GM21526 (cell line): ENCODE measurements around the gene YBX2.
A peak's percentile ranks its signal among the peaks of the same experiment; 100 is the strongest.

ENCODE experiments used
- ATAC-seq: cut with Tn5 transposase; IDR thresholded peaks from one replicate; pipeline ENCODE4 v1.9.1; 2021; ENCODE audit warnings: moderate library complexity; ENCODE audit not compliant: unreplicated experiment, low FRiP score

YBX2 gene

DNA sequence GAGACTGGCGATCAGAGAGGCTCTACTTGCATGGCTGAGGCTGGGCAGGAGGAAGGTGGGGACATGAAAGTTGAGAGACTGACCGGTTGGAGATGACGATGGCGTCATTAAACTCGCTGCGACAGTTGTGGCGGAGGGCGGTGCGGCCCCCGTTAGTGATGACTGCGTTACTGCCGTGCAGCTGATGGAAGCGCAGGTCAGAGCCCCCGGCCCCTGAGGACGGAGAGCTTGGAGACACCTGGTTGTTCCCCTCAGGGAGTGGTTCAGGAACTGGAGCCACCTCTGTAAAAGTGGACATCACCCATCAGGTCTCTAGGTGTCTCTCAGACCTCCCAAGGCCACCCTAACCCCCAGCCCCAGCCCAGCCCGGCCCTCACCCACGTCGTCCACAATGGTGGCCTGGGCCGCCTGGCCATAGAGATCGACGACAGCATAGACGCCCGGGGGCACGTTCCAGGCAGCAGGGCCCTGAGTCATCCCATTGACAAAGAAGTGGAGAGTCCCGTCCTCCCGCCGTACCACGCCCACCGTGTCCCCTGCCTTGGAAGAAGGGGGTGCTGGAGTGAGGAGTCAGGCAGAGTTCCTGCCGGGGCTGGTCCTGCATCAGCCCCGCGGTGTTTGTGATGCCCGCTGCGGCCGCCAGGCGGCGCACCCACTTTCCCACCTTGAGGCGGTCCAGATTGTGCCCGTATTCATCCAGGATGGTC is 29.4 kb upstream of the YBX2 start:
- no peak for ATAC-seq

DNA sequence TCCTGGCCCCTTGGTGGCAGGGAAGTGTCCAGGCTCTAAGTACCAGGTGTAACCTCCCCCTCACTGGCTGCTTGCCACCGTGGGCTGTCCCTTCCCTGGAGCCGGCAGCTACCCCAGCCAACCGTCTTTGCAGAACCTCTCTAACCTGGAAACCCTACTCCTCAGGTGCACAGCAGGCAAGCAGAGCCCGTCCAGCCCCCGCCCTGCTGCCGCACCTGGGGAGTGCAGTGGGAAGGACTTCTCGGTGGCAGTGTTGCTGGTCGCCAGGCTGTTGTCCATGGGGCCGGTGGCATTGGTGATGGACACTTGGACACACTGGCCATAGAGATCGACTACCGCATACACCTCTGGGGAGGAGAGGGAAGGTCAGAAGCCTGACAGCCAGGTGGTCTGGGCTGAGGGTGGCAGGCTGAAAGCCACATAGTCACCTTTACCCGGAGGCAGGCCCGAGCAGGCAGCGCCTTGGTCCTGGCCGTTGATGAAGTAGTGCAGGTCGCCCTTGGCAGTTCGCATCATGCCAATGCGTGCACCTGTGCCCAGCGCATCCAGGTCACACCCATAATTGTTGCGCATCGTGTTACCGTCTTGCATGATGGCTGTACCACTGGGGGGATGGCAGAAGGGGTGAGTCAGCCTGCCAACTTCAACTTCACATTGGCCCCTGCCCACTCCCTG is 28.2 kb upstream of the YBX2 start:
- ATAC-seq = no peak

DNA sequence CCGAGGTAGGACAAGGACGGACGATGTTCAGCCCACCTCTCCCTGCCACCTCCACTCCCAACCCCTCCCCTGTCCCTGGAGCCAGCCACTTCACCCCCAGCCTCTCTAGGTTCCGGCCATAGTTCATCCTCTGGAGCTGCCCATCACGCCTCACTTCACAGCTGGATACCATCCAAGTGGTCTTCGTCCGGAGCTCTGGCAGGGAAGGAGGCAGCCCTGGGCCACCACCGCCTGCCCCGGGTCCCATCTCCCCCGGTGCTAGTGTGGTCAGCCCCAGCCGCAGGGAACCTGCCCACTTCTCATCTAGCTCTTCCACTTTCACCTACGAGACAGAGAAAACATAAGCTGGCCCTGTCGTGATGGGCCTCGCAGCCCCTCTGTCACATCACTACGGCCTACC is 27.0 kb upstream of the YBX2 start:
- ATAC-seq = no peak

DNA sequence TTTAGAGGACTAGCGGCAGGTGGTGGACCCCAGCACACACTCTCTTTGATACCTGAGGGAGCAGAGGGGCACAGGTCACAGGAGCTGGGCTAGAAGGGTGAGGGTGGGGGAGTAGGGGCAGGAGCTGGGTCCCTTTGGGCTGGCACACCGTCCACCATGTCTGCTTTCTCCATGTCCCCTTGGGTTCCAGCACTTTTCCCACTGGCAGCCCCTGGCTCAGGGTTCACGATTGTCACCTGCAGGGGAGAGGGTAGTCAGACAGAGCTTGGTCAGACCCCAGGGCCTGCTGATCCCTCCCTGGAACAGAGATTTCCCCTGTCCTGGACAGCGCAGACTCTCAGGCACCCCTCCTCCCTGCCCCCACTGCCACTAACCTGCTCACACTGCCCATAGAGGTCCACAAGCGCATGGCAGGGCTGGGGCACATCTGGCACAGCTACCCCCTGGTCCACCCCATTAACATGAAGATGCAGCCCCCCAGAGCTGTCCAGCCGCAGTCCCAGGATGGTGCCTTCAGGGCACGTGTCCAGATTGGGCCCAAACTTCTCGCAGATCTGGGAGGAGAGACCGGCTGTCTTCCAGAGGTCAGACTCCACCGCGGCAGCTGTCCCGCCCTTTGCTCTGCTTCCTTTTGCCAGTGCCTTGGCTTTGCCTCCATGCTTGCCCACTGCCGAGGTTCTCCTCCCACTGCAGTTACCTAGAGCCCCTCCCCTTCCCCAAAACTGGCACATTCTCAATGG is 23.9 kb upstream of the YBX2 start:
- ATAC-seq = no peak

DNA sequence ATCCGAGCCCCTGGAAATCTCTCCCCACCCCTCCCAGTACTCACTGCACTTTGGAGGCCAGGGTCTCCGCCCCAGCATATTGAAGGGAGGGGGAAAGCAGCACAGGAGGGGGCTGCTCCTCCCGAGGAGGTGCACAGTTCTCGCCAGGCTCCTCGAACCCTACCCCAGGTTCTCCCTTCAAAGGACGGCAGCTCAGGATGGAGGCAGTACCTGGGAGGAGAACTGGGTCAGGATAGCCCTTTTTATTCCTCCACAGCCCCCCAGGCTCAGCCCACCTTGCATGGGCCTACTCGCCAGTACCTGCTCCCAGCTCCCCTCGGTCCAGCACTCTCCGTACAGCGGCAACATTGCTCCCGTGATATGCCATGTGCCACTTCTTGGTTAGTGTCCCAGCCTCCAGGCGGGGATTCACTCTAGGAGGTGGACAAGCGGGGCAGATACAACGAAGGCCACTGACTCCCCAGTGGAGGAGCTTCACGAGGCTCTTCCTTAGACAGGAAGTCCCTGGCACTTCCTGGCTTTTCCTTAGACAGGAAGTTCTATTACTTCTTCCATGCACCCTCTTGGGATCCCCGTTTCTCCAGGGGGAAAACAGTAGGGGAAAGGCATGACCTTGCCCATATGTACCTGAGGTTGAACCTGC is 22.8 kb upstream of the YBX2 start:
- no peak for ATAC-seq

DNA sequence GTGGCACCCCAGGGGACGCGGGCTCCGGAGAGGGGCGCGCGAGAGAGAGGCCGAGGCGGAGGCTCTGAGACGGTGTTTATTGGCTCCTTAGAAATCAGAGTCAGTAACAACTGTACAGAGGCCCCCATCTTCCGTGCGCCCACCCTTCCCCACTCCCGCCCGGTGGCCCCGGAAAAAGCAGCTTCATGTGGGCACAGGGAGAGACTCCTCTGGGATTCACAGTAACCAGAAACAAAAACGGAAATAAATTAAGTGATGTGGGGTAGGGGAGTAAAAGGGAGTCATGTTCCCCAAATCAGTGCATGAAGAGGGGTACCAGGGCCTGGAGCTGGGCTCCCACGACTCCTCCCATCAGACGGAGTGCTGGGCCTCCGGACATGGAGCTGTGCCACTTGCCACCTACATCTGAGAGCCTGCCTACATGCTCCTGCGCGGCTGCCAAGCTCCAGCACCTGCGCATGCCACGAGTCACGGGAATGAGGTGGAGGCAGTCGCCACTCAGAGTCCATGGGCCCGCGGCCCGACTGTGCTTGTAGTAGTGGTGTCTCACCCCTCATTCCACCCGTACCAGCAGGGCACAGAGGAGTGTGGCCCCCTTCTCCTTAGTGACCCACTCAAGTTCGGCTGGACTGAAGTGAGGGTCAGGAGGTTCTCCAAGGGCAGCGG is 21.3 kb upstream of the YBX2 start:
- no peak for ATAC-seq

DNA sequence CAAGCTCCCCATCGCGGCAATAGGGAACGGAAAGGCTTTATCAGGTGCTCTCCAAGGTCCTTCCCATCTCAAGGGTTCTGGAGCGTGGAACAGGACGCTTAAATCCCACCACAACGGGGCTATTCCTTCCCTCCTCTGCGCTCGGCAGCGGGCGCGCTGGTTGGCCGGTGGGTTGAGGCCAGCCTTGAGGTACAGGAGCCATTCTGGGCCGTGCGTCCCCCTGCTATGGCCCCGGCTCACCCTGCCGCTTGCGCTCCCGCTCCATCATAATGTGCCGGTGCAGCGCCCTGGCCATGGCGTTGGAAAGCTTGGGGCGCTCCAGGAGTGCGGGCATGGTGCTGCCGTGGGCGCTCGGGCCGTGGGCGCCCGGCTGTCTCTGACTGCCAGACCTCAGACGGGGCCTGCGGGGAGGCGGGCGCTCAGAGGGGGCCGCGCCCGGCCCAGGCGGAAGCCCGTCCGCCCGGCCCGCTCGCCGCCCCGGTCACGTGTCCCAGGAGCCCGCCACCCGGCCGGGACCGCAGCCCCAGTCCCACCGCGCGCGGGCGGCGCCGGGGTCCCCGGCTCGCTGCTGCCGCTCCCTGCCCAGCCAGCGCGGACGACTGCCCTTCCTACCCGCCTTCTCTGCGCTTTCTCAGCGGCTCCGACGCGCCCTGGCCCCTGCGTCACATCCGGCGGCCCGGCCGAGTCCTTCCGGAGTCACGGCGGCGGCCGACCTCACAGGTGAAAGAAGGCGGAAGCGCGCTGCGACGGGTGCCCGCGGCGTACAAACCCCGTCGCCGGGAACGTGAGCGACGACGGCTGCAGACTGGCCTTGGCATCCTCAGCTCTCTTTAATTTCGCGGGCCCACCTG is 20.5 kb upstream of the YBX2 start, which contains the start of gene GPS2:
Gene GPS2 (minus strand): TSS at position 642 of the 851 bp plus-strand sequence. CDS start 308 bp downstream, at position 334.
- peak; percentile 55 for ATAC-seq

DNA sequence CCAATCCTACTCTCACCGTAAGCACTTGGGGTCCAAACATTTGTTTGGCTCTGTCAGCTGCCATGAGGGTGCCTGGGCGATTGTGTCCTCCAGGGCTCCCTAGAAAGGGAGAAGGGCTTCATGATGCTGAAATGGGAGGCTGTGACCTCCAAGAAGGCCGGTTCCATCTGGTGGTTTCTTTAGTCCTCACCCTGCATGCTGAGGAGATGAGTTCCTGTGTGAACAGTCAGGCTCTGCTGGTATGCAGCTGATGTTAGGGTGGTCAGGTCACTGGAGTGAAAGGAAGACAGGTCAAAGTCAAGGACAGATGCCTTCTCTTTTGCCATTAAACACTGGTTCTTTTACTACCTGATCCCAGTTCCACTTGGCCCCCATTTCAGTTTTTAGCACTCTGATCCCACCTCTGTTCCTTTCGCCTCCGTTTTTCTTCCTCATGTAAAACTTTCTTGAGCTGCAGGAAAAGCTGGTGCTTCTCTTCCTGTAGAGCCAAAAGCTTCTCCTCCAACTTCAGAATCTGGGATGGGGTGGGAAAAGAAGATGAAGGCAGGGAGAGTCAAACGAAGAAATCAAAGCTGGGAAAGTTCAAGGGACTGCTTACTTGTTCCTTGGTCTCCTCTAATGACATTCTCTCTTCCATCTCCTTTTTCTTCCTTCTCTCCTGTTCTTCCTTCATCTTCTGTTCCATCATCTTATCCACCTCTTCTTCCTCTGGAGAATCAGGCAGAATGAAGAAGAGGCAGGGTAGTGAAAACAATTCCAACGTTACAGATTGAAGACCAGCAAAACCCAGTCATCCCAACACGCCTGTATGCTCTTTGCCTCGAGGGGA is 19.7 kb upstream of the YBX2 start:
- no peak for ATAC-seq

DNA sequence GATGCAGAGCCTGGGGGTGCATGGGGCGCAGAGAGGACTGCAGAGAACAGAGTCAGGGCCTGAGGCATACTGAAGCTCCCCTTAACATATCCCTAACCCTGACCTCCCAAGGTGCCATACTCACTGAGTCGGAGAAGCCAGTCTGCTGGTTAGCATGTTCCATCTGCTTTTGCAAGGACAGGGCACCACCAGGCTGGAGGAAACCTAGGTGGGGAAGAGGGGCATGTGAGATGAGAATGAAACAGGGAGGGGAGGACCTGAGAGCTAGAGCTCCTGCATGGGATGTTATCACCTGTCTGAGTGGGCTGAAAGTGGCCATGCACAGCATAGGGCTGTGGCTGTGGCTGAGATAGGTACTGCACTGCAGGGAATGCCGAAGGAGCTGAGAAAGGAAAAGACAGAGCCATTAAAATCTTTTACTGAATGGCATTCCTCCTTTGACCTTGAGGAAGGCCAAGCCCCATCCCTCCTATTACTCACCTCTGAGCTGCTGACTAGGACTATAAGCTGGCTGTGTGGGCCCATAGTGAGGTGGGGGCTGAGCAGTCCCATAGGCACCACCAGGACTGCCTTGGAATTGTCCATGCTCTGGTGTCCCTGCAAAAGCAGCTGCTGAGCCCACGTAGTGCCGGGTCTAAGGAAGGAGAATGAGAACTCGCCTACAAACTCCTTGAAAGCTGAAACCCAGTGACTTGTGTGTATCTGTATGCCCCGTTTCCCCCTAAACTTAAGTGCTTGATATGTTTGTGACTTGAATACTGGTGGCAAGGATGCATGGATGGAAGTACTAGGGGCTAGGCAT is 18.9 kb upstream of the YBX2 start:
- no peak for ATAC-seq

DNA sequence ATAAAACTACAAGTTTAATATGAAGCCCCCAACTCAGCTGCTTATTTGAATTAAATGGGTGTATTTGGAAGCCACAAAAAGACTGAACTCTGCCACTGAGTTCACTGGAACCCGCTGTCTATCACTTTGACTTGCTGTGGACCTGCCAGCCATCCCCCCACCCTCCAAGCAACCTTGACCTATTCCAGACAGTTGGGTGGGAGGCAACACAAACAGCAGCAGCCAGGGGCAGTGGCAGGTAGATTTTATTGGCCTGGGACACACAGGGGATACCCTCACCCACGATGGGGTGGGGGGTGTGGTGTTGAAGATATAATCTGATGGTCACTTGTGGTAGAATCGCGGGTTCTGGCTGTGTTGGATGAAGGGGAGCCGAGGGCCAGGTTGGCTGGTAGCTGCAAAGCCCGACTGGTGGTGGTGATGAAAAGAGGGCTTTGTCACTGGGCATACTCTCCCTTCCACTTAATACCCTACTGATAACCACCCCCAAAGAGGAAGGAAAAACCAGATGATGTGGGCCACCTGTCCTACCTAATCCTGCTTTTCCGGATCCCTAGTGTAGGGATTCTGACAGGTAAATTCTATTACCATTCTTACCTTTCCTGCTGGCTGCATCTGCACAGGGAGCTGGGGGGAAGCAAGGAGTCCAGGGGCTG is 18.1 kb upstream of the YBX2 start:
- no peak for ATAC-seq

DNA sequence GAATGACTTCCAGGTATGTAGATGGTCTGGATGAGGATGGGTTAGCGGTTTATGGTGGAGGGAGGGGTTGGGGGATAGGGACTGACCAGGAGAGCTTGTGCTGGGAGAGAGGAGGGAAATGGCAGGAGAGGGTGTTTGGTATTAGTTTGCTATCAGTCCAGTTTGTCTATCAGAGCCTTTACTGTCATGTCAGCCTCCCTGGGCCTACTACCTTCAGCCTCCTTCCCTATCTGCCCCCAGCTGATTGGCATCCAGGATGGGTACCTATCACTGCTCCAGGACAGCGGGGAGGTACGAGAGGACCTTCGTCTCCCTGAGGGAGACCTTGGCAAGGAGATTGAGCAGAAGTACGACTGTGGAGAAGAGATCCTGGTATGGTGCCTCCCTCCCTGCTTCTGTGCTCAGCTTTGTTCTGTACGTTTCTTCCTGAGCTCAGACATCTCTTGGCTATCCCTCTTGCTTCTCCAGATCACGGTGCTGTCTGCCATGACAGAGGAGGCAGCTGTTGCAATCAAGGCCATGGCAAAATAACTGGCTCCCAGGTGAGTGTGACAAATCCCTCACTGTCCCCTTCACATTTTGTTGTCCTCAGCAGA is 16.8 kb upstream of the YBX2 start:
- no peak for ATAC-seq

DNA sequence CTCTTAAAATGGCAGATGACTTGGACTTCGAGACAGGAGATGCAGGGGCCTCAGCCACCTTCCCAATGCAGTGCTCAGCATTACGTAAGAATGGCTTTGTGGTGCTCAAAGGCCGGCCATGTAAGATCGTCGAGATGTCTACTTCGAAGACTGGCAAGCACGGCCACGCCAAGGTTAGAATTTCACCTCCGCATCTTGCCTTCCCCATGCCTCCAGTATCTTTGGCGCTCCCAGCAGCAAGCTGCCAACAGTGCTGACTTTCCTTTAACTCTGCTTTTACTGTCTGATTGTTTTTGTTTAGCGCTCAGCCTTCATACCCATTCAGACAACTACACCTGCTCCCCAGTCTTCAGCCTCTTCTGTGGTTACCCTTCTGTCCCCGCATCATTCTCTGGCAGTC is 15.2 kb upstream of the YBX2 start:
- ATAC-seq = no peak

DNA sequence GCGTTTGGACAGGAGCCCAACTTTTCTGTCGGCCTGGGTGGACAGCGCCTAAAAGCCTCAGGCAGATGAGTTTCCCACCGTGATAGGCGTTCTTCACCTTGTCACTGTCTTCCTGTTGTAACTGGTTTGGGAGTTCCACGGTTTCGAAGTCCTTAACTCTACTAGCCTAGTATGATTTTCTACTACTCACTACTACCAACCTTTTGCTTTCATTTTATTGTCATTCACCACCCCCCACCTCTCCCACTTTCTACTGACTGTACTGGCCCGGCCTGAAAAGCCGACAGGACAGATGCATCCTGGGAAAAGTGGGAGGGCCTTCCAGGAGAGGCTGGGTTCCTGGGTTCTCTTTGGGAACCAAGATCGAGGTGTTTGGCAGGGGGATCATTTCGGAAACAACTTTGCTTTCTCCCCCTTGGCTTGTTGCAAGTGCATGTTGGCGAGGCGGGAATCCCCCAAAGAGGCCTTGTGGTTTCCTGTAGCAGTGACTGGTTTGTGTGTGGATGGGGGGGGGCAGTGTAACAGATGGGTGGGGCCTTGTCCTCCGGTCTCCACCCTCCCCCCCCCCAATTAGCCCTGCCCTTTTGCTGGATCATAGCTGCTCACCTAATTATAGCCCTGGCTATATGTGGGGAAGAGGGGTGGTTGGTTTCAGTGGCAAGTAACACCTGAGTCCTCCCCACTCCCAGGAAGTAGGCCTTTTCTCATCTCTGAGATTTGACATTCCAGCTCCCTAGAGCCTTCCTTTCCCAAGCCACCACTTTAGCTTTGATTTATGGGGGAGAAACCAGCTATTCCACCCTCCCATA is 14.4 kb upstream of the YBX2 start:
- no peak for ATAC-seq

DNA sequence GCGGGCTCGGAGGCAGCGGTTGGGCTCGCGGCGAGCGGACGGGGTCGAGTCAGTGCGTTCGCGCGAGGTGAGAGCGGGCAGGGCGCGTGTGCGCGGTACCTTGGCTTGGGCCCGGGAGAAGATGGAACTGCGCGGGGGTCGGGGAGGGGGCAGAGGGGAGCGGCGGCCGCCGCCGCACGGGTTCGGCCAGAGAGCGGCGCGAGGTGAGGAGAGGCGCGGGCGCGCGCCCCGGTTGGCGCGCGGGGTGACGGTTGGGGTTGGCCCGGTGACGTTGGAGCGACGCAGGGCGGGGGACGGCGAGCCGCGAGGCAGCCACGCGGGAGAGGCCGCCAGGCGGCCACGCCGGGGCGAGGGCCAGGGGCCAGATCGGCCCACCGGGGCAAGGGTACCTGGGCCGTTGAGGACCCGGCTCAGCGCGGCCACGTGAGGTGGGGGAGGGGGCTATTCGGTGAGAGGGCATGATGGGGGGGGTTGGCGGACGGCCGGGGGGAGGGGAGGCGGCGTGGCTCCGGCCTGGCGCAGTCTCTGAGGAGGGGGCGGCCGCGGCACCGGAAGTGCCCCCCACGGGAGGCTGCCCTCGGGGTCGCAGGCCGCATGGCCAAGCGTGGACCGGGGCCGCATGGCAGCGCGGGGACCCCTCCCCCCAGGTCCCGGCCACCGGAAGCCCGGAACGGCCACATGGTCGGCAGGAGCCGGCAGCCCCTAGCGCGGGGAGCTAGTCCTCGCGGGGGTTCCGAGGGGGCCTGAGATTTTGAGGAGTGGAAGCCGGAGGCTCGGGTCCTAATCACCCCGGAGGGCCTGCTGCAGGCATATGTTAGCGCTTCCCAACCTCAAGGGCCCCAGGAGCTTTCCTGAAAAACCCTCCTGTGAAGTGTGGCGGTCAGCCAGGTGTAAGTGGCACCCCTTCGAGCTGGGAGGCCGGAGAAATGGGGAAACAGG is 13.5 kb upstream of the YBX2 start:
- ATAC-seq = no peak
